ENCODE data around the gene RTN4.
"Not testable (repeated sequence)": the region's sequence is repeated elsewhere in the genome, so short reads cannot be mapped to it uniquely, and the experiment has no call there.

The RTN4 gene

DNA sequence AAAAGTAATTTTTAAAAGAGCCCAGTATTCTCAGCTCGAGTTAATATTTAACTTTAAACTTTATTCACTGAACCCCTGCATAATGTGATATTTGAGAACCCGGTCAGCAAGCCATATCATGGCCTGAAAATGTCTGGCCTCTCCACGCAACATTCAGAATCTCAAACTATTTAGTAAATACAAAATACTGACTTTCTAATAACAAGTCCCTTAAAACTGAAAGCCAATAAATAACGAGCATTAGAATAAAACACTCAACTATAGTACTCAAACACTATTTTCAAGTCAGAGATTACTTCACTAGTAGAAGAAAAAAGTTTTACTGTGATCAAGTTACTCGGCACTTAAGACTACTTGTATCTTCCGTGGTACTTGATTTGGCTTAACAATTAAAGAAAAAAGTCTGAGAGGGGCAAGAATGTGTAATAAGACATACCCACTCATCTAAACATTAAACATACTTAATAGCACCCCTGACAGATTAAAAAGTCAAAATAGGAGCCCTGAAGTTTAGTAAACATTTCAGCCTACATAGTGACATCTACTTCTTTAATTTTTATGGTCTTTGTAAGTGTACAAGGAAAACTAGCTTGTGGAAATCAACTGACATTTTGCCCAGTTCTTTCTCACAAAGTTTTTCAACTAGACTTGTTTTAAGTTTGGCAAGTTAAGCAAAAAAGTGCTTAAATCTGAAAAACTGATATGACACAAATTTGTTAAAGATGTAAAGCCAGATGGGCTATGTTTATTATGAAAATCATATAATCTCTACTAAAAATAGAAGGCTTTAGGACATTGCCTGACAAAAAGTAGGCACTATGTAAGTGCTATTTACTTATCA, 38.2 kb downstream of the RTN4 start:
- DNase-seq (ENCODE audit: low read depth in 4 of 4, low spot score in 1 of 4), result no peak

DNA sequence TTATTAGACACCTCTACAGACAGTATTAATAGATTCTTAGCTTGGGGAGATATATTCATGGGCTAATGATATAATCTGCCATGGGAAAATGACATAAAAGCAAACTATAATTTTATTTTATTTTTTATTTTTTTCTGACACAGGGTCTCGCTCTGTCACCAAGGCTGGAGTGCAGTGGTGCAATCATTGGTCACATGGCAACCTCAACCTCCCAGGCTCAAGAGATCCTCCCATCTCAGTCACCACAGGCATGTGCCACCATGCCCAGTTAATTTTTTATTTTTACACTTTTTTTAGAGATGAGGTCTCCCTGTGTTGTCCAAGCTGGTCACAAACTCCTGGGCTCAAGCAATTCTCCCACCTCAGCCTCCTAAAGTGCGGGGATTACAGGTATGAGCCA, 39.3 kb downstream of the RTN4 start:
- no peak for DNase-seq (ENCODE audit: low read depth in 4 of 4, low spot score in 1 of 4)

DNA sequence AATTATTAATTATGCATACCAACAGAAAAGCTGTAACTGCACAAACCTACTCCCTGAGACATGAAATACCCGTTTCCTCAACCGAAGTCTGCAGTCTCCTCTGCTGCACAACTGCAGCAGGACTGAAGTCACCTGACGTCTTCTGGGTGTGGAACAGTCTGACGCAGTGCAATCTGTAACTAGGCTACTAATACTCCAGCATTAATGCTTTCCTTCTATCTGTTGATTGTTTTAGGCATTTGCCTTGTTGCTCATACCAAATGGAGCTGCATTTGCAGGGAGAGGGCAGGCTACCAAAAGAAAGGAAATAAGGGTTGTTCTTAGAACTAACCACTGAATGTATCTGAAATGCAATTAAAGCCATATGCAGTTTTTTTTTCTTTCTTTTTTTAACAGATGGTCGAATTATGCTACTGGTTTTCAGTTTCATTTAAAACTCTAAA, 40.1 kb downstream of the RTN4 start:
- no peak for DNase-seq (ENCODE audit: low read depth in 4 of 4, low spot score in 1 of 4)

DNA sequence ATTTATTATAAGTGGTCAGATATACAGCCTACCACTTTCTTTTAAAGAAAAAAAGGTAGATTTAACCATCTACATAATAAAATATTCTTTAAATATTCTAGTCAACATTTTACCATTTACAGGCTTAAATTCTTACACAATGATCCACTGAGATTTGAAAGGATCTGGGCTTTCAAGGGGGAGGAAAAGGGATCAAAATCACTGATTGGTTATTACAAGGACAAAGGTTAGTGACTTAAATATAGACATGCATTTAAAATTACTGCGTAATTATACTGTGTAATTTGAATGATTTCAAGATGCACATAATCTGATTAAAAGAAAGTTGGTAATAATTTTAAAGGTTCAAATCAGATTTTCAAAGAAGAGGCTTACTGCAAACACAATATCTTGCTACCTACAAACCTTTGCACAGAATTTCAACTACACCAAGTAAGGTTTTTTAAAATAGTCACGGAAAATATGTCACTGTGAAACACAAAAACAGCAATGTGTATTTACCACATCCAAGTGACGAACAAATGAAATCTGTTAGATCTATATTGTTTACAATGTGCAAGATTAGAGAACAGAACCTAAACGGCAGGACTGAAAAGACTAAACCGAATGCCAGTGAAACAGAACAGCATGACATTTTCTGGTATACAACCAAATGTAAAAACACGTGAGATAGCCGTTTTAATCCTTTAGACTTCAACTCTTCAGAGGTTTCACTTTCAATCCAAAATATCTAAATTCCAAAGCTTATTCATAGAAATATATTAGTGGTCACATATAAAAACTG, 40.8 kb downstream of the RTN4 start:
- DNase-seq (ENCODE audit: low read depth in 4 of 4, low spot score in 1 of 4), result no peak

DNA sequence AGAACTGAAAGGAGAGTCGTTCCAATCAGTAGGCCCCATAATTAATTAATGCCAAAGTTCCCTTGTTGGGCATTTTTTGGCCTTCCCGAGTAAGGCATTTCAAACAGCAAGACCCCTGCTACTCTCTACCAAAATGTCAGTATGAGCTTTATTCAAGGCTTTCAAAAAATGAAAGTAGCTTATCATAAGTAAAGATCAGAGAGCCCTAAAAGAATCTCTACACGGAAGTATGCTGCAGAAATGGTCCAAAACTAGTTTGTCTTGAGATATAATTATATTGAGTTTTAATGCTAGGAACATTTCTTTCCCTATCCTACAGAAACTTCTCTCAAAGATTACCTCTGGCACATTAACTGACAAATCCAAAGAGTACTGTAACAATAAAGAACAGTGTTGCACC, 43.9 kb downstream of the RTN4 start:
- DNase-seq (ENCODE audit: low read depth in 4 of 4, low spot score in 1 of 4), result no peak

DNA sequence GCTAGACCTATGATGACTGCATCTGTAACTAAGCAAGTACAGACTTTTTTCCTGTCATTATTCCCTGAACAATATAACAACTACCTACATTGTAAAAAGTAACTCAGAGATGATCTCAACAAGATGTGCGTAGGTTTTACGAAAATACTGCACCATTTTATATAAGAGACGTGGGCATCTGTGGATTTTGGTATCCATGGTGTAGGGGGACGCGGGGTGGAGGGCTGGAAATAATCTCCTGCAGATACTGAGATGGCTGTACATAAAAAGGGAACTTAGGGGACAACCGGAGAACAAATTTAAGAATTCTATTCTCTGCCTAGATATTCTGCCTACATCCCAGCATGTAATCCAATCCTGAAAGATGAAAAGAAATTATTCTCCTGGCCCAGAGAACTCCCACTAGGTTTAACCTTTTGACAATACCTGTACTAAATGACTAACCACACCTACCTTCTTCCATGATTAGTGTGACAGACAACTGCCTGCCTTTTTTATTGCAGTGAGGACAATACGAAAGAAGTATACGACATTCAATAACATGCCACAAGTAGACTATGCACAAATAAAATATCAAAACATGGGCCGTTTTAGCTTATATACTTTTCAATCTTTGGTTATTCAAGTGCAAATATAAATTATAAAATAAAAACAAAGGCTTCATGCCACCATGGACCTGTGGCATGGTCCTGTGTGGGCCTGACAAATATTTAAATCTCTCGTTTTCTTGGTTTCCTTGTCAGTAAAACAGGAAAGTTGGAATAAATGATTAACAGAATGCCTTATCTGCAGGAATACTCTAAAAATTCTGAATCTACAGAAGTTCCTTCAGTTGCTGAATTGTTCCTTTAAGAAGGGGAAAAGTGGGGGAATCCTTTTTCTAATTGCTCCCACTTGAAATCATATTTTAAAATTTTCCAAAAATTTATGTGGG, 46.3 kb downstream of the RTN4 start:
- no peak for DNase-seq (ENCODE audit: low read depth in 4 of 4, low spot score in 1 of 4)

GRCh38 chr2:55001716-55002115, 48.5 kb downstream of the RTN4 start:
- no peak for DNase-seq (ENCODE audit: low read depth in 4 of 4, low spot score in 1 of 4)

GRCh38 chr2:55000341-55000740, 49.9 kb downstream of the RTN4 start:
- DNase-seq (ENCODE audit: low read depth in 4 of 4, low spot score in 1 of 4), result no peak

DNA sequence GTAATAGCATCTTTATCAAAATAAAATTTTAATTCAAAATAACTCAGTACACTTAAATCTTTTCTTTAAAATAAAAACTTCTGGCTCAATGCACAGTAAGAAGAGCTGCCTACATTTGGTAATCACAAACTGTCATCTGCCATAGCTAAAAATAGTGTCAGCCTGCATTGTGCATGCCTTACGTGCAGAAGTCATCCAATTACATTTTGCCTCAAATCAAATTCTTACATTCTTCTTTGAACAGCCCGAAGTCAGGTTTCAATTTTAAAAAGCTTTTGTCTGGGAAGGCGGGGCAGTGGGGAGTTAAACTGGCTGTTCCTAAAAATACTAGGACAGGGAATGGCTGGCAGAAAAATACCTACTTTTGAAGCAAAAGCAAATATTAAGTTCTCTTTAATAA, 51.1 kb downstream of the RTN4 start:
- DNase-seq (ENCODE audit: low read depth in 4 of 4, low spot score in 1 of 4), result no peak

DNA sequence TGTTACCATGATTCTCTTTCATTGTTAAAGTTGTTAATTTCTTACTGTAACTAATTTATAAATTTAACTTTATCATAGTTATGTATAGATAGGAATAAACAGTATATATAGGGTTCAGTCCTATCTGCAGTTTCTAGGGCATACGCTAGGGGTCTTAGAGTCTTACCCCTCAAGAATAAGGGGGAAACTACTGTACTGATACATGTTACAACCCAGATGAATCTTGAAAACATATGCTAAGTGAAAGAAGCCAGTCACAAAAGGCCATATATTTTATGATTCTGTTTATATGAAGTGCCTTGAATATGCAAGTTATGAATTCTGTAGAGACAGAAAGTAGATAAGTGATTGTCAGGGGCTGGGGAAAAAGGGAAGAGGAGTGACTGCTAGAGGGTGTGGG, 52.4 kb downstream of the RTN4 start:
- DNase-seq (ENCODE audit: low read depth in 4 of 4, low spot score in 1 of 4), result no peak

- DNase-seq (ENCODE audit: low read depth in 4 of 4, low spot score in 1 of 4), result no peak
Observed at GRCh38 chr2:54995553-54995952, 54.7 kb downstream of the RTN4 start.

- DNase-seq (ENCODE audit: low read depth in 4 of 4, low spot score in 1 of 4), result not testable (repeated sequence)
Observed at GRCh38 chr2:54990694-54991093, 59.6 kb downstream of the RTN4 start.

GRCh38 chr2:54988612-54989011, 61.6 kb downstream of the RTN4 start:
- DNase-seq (ENCODE audit: low read depth in 4 of 4, low spot score in 1 of 4), result no peak

GRCh38 chr2:54986264-54986663, 64.0 kb downstream of the RTN4 start:
- DNase-seq (ENCODE audit: low read depth in 4 of 4, low spot score in 1 of 4), result no peak

GRCh38 chr2:54984476-54984875, 65.8 kb downstream of the RTN4 start:
- no peak for DNase-seq (ENCODE audit: low read depth in 4 of 4, low spot score in 1 of 4)

- no peak for DNase-seq (ENCODE audit: low read depth in 4 of 4, low spot score in 1 of 4)
Observed at GRCh38 chr2:54983345-54984220, 66.7 kb downstream of the RTN4 start.

- no peak for DNase-seq (ENCODE audit: low read depth in 4 of 4, low spot score in 1 of 4)
Observed at GRCh38 chr2:54981385-54981784, 68.9 kb downstream of the RTN4 start.

DNA sequence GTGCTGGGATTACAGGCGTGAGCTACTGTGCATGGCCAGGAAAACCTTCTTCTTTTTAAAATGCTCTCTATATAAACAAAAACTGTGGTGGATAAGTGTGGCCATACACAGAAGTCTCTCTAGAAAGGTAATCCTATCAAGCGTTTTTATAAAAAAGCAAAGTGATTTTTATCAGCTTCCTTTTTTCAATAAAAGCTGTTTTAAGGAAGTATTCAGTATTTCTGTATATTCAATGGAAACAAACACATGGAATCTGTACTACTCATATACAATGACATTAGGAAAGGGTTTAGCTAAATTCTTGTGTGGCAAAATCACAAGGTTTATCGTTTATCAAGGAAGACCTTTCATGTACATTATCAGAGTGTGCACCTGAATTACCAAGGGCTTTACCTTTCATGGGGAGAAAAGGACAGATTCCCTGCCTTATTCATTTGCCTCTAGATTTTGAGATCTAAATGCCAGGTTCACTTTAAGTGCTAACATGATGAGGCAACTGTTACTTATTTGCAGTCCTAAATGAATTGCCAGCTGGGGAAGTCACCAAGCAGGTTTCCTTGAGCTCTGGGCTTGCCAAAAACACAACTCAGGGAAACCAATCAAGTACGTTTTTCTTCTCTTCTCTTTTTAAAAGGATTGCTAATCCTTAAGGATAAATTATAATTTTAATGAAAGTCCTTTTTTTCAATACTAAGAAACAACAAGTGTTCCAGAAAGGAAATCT, 70.8 kb downstream of the RTN4 start:
- DNase-seq (ENCODE audit: low read depth in 4 of 4, low spot score in 1 of 4), result no peak

- no peak for DNase-seq (ENCODE audit: low read depth in 4 of 4, low spot score in 1 of 4)
Observed at GRCh38 chr2:54977149-54977548, 73.1 kb downstream of the RTN4 start.

Data from stimulated activated CD4-positive, alpha-beta T cell treated with anti-CD3 and anti-CD28 coated beads, Interleukin-1b, Interleukin-23, amount 100 ng/mL, for 24 hours (primary cell).